ENCODE measurements around the gene NET1.

NET1 gene

GRCh38 chr10:5443429-5443828 is 31.1 kb downstream of the NET1 start:
- DNase-seq: no peak

- no peak for DNase-seq
Observed at GRCh38 chr10:5445006-5445405, 32.6 kb downstream of the NET1 start.

GRCh38 chr10:5446390-5446926 is 34.1 kb downstream of the NET1 start:
- peak; percentile 76 for DNase-seq

DNA sequence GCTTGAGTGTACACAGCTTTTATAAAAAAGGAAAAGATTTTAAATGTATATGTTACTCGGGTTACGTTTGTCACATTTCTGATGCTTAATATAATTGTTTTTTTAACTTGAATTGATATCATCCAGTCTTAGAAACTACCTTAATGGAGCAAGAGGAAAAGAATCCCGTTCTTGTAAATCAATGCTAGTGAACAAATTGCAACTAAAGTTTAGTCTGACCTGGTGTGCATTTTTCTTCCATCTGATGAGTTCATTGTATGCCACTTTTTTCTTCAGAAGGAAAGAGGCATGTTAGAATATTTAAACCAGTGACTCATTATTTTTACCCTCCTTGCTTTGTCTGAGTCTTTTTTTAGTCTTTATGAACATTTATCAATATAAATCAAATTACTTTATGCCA is 34.7 kb downstream of the NET1 start:
- DNase-seq: no peak

DNA sequence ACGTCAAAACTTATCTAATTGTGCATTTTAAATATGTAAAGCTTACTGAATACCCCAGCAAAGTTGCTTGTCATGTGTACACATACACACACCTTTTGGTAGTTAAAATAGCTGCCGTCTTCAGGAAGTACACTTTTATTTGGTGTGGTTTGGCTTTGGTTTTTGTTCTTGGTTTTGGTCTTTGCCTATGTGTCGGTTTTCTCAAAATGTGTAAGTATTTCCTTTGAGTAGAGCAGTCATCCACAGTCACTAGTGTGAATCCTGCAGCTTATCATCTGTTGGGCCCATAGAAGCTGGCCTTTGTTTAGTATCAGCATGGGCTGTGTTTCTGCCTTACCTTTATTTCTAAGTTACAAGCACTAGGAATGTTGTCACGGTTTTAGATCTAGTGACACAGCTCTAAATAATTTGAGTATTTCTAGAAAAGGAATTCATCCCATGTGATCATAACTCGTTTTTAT is 35.3 kb downstream of the NET1 start:
- no peak for DNase-seq

DNA sequence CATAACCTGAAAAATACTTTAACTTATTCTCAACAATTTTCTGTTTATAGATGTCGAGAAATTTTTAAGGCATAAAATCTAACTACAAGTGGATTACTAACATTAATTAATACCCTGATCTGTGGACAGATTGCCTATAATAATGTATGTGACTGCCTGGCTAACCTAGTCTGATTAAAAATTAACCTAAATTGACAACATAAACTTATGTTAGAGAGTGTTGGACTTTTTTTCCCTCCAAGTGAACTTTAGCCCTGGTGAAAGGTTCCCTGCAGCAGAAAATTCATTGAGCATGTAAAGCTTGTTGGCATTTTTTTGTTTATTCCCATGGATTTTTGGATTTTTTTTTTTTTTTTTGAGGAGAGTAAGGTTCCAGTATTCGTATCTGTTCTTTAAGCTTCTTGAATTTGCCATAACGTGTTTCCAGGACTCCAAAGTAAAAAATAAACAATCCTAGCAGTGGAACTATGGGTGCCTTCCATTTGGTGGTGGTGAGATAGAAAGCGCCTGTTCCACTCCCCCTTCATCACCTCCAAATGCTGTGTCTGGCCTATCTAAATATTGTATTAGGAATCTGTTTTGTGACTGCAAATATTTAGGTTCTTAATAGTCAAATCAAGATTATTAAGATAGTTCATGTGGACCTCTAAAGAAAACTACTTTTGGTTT is 36.1 kb downstream of the NET1 start:
- DNase-seq: no peak

- no peak for DNase-seq
Observed at GRCh38 chr10:5449227-5449626, 36.9 kb downstream of the NET1 start.

DNA sequence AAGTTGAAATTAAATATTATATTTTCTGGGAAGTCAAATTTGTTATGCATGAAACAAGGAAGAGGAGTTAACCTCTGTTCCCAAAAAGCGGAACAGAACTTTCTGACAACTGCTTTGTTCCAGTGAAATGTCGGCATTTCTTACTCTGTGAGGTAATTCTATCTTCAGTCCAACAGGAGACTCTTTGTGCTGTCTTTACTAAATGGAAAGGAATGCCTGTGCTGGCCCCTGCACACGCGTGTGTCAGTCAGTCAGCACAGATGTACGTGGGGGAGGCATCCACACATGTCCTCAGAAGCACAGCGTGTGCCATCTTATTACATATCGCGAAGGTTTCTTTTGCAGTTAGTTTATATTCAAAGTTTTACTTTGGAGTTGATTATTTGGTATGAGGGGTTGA is 37.5 kb downstream of the NET1 start:
- no peak for DNase-seq

- no peak for DNase-seq
Observed at GRCh38 chr10:5450605-5451384, 38.4 kb downstream of the NET1 start.

- no peak for DNase-seq
Observed at GRCh38 chr10:5453749-5454489, 41.6 kb downstream of the NET1 start.

DNA sequence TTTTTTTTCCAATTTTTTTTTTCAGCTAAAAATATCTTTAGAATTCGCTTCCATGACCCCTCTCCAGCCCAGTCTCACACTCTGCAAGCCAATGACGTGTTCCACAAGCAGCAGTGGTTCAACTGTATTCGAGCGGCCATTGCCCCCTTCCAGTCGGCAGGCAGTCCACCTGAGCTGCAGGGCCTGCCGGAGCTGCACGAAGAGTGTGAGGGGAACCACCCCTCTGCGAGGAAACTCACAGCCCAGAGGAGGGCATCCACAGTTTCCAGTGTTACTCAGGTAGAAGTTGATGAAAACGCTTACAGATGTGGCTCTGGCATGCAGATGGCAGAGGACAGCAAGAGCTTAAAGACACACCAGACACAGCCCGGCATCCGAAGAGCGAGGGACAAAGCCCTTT is 44.2 kb downstream of the NET1 start:
- DNase-seq: no peak

DNA sequence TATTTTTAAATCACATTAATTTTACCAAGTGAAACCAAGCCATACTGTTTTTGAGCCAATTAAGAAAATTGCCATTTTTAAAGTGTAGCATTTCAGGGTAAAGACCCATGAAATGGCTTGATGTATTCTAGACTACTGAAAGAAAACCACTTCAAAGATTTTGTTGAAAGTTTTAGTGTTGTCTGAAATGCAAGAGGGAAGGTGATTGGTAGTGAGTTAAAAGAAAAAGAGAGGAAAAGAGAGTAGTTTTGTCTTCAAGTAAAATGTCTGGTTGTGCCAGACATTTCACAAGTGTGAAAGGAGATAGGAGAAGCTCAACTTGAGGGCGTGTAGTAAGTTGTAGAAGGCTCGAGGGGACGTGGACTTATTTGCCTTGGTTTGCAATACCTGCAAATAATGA is 45.4 kb downstream of the NET1 start:
- DNase-seq: no peak

DNA sequence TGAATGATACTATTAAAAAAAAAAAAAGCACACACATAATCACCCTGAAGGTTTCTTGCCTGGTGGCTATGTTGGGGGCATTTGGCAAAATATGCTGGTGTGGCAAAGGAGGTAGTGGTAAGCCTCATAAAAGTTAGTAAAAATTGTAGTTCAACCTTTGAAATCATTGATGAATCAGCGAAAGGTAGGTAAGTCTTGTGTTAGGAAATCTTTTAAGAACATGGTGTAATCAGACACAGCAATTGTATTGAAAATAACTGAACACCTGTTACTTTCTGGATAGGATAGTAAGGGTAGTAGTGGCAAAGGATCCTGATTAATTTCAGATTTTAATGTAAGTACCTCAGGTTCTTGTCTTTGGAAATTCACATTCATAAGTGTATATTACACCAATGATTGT is 46.1 kb downstream of the NET1 start:
- no peak for DNase-seq

GRCh38 chr10:5458949-5459747 is 46.8 kb downstream of the NET1 start:
- DNase-seq: no peak

DNA sequence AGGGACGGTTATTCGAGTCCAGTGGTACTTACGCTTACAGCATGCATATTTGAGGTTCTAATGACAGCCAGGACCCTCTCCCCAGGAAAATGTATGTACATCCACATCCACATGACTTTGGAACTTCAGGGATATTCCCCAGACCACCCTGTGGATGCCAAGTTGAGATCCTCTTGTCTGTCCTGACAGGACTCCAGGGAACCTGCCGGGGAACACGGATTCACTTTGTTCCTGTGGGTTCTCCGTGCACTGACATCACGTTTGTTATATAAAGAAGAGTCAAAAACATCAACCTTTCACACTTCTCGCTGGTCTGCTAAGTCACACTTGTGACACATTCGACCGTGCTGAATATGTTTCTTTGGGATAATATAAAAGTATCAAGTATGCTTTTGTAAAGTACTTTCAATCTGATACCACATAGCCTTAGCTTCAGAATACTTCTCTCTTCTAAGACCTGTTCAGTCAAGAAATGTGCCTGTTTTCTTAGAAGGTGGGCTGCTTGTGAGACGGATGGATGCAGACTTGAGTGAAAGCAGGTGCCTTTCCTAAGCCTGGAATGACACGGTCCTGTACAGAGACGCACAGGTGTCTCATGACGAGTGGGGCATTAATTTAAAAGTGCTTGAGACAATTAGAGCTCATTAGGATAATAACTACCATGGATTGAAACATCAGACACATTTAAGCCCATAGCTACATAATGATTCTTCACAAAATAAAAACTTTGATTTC is 48.3 kb downstream of the NET1 start:
- no peak for DNase-seq

DNA sequence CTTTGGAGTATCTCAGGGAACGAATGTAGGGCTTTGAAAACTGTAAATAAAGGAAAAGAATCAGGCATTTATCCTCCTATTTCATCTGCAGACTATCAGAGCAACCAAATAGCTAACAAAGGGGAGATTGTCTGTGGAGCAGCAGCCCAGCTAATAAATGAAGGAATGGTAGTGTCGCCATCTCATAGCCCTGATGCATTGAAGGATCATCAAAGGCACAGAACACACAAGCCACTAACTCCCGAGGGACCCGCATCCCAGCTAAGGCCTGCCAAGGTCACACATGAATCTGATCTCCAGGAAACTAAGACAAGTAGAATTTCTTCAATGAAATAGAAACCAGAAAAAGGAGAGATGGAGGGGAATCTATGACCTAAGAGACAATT is 48.8 kb downstream of the NET1 start:
- no peak for DNase-seq

GRCh38 chr10:5461914-5462840 is 49.8 kb downstream of the NET1 start:
- no peak for DNase-seq

DNA sequence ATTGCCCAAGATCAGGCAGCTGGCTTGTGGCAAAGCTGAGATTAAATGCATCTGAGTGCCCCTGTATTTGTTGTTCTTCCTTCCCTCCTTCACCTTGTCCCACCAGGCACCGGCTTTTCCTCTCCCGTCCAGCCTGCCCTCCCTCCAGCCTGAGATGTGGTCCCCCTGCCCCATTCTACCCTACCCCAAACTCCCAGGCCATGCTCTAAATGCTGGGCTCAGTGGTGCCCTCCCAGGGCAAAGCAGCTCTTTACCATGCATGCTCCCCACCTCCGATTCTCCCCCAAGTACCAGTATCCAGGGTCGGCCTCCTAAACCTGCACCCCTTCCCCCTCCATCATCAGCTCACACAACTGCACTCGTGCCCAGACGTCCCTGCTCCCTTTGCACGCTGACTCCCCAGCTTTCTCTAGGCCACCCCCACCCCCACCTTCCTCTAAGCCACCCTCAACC is 50.5 kb downstream of the NET1 start:
- no peak for DNase-seq

GRCh38 chr10:5464546-5464945 is 52.2 kb downstream of the NET1 start:
- no peak for DNase-seq

DNA sequence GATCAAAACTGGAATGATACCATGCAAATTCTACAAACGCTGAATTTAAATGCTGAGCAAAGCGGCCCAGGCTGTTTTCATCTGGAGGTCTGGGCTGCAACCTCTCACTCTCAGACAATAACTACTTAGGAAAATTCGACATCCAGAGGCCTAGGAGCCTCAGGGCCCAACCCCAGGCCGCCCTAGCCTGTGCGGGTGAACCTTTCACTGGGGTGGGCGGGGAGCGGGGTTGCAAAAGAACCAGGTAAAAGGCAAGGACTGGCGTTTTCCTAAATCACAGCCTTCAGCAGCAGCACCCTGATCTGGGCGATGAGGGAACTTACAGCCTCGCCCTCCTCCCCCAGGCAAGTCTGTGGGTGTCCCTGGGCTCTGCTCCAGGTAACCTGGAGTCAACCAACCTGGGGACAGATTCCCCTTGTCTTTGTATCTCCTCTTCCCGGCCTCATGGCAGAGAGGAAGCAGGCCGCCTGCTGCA is 53.7 kb downstream of the NET1 start:
- no peak for DNase-seq
